Activated naive CD4-positive, alpha-beta T cell (primary cell): ENCODE results near the gene FAR2.
"Not testable (repeated sequence)": the region's sequence is repeated elsewhere in the genome, so short reads cannot be mapped to it uniquely, and the experiment has no call there.

Experiments used
- DNase-seq, 4 experiments: peaks; one replicate each; lab custom pipeline; 2025; lab: John Stamatoyannopoulos, UW

The FAR2 gene

DNA sequence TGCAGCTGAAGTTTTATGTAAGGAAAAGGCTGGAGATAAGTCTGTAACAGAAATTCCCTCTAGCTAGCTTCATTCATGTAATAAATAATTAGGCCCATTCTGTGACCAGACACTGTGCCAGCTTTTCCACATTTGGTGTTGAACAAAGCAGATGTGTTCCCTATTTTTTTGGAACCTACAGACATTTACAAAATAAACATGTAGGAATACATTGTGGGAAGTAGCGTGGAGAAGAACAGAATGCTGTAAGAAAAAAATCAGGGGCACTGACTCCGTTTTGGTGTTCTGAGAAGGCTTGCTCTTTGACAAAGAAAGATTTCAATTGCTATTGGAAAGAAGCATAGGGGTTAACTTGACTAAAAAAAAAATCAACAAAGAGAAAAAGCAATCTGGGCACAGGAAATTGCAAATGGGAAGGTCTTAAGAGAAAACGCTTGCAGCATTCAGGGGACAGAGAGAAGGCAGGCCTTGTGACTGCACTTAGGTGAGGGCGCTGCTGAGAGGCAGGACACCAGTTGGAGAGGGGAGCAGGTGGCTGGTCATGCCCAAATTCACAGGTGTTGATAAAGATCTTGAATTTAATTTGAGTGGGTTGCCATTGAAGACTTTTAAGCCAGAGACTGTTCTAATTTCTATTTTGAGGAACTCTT lies 4.0 kb downstream of the FAR2 start:
- DNase-seq: no peak

DNA sequence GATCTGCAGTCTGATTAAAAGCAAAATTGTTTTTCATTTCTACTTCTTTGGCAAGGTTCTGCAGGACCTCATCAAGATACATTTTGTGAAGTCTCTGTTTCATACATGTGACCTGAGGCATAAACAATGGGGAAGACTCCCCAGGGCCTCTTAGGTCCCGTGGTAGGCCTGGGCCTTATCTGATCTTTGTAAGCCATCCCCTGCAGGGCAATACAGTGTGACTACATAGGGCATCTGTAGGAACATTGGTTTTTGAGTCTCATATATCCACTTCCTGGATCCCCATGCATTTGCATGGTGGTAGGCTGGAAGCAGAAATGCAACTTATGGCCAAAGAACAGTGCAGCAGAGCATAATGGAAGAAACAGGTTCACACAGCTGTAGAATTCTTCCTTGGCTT lies 6.0 kb downstream of the FAR2 start:
- no peak for DNase-seq

DNA sequence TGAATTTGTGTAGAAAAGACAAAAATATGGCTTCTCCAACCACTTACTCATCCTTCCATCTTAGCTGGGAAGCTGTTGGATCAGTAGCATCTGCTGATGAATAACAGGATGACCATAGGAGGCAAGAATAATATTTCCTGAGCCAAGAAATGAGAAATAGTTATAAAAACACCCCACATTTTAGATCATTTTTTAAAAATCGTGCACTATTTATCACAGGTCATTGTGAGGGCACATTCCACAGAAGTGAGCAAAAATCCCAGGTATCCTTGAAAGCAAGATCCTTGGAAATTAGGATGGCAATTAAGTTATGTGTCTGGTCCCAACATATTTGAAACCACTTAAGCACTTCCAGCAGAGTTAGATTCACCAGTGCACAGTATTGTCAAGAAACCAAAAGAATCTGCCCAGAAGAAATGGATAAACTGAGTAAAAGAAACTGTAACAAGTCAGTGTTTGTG lies 8.4 kb downstream of the FAR2 start:
- DNase-seq: no peak

DNA sequence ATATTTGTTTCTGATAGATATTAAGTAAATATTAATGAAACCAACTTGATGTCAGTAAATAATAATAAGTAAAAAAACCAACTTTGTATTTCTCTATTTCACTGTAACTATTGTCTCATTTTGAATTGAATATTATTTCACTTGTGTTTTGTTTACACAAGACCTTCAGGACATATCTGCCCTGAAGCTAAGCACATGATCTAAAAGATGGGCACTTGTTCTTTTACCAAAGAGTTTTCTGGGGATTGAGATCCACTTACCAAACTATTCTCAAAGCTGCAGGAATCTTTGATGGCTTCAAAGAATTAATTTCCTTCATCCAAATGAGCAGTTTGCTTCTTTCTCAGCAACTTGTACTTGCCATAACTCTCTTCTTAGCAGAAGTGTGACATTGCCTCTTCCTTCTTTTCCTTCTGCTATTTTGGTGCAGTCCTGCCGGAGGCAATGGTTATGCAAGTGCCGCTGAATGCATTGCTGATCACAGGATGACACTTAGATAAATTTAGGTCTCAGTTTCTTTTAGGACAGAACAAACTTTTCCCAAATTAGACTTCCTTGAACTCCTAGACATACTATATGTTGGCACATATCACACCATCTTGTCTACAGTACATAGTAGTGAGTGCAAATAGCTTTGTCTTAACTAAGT lies 9.2 kb downstream of the FAR2 start:
- no peak for DNase-seq

DNA sequence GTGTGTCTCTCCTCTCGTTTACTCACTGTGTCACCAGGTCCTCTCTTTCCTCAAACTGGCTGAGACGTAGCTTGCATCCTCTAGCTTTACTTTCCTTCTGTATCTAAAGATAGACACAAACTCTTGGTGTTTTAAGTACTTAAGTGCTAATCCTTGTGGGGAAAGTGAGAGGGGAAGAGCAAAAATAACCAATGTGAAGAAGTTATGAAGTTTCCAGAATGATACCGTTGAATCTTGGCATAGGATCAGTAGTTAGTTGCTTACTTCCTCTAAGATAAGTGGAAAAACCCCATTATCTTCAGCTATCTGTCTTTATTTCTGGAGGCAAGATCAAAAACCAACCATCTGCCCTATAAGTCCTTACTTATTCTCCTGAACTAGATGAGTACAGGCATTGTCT lies 10.6 kb downstream of the FAR2 start:
- DNase-seq: no peak

DNA sequence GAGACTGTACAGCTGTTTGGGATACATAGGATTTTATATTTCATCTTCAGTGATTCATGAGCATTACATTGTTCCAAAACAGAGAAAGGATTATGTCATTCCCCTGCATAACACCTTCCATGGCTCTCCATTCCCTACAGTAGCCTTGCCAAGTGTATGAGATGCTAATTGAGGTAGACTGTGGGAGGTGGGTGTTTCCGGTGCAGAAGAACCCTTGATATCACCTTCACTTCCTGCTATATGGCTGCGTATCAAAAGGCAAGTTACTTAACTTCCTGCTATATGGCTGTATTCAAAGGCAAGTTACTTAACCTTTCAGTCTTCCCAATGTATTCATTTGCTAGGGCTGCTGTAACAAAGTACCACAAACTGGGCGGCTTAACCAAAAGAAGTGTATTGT lies 11.2 kb downstream of the FAR2 start:
- DNase-seq: no peak

DNA sequence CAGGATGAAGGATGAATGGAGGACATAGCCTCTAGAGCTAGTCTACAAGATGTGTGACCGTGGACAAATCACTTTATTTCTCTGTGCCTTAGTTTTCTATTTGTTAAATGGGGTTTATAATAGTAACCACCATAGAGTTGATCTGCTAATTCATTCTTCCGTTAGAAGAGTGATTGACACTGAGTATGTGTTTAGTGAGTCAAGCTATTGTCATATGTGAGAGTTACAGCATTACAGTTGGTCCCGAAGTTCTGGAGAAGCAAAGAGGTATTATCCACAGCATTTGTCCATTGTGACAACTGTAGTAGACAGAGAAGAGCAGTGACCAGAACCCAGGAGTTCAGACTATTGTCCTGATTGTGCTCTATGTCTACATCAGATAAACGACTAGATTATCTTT lies 14.1 kb downstream of the FAR2 start:
- DNase-seq: no peak

DNA sequence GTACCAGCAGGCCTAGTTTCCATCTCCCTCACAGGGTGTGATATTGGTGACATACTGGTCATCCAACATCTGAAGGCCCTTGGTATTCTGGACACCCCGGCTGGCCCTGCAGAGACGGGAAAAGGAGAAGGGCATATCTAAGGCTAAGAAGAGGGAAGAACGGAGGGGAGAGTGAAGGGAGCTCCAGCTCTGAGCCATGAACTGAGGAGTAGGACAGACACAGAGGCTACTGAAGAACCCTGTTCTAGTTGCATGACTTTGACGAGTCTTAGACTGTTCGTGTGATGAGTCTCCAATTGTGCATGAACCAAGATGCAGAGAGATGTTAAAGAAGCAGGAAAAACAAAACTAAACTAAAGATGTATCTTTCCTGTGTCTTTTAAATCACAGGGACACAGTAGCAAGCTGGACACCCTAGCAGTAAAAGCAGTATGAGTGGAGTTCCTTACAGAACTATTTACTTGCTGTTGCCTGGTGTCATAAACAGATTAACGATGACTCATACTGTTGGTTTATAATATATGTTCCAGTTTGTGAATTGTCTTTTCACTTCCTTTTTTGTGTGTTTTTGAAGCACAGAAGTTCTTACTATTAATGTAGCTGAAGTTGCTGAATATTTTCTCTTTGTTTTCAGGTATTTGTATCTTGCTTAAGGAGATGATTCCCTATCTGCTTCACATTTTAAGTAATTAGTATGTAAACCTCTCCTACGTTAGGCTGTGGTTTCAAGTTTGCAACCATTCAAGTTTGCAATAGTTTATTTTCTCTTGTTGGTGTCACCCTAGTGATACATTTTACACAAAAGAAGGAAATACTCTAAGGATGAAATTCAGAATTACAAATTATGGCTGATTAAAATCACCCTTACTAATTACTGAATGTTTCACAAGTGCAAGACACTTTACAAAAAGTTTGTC lies 15.7 kb downstream of the FAR2 start:
- no peak for DNase-seq

DNA sequence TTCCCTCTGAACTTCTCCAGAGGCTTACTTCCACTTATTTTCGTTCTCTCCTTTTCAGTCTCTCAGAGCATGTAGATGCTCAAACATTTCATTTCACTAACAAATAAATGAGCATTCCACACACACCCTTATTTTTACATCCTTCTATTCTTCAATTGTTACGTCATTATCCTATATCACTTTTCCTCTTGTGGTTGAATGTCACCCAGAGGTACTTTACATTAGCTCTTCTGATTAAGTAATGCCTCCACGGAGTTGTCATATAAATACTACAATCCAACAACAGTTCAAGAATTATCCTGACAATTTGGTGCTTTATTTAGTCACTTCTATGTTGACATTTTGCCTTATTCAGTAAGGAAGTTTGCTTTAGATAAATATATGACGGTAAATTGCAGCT lies 18.4 kb downstream of the FAR2 start:
- DNase-seq: no peak

DNA sequence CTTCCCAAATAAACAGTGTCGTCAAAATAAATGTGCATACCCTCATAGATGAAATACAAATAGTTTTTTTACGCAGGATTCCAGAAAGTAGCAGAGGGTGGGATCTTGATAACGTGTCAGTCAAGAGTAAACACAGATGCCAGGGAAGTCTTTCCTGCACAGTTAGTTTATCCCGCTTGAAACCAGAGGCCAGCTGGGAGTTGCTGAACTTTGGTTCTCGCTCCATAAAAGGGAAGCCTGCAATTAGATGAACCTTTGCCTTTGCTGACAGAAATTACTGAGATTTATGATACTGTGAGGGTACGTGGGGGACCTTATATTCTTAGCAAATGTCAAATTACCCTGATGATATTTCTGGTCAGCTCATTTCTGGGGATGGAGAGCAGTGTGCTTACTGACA lies 18.9 kb downstream of the FAR2 start:
- DNase-seq: no peak

DNA sequence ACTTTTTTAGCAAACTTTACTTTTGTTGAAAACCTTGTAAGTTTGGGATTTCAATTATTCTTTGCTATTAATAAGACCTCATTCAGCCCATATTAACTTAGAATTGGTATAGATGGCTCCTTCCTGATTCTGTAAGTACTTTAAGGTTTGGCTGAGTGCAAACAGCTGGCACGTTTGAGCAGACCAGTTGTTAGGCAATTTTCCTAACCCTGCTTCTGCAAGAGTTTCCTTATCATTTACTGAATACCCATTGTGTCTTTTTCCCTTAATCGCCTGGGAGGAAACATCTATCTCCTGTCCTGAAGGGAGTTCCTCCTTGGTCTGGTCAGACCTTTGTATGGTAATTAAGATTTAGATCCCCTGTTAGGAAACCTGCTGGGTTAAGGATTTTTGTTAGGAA lies 20.9 kb downstream of the FAR2 start:
- DNase-seq: not testable (repeated sequence)

DNA sequence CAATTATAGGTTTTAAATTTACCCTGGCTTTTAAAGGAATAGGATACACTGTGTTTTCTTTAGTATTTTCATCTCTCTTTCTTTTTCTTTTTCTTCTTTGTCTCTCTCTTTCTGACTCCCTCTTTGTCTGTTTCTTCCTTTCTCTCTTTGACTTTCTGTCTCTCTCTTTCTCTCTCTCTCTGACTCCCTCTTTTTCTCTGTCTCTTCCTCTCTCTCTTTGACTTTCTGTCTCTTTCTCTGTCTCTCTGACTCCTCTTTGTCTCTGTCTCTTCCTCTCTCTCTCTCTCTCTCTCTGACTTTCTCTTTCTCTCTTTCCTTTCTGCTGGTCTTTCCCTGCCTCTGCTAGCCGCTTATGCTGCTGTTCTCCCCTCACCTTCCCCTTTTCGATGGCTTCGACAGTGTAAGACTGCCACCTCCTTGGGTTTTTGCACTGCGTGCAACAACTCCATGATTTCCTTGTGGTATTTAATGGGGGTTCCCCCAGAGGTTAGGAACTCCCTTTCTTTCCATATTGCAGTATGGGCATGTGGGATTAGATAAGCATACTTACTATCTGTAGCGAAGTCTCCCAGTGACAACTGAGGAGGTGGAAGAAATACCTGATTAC lies 21.5 kb downstream of the FAR2 start:
- not testable (repeated sequence) for DNase-seq

DNA sequence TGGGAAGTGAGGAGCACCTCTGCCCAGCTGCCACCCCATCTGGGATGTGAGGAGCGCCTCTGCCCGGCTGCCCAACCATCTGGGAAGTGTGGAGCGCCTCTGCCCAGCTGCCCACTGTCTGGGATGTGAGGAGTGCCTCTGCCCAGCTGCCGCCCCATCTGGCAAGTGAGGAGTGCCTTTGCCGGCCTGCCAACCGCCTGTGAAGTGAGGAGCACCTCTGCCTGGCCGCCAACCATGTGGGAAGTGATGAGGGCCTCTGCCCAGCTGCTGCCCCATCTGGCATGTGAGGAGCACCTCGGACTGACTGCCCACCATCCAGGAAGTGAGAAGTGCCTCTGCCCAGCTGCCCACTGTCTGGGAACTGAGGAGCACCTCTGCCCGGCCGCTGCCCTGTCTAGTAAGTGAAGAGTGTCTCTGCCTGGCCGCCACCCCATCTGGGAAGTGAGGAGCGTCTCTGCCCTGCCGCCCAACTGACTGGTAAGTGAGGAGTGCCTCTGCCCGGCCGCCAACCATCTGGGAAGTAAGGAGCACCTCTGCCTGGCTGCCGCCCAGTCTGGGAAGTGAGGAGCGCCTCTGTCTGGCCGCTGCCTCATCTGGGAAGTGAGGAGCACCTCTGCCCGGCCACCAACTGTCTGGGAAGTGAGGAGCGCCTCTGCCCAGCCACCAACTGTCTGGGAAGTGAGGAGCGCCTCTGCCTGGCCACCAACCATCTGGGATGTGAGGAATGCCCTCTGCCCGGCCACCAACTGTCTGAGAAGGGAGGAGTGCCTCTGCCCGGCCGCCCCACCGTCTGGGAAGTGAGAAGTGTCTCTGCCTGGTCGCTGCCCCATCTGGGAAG lies 22.6 kb downstream of the FAR2 start:
- DNase-seq: no peak

DNA sequence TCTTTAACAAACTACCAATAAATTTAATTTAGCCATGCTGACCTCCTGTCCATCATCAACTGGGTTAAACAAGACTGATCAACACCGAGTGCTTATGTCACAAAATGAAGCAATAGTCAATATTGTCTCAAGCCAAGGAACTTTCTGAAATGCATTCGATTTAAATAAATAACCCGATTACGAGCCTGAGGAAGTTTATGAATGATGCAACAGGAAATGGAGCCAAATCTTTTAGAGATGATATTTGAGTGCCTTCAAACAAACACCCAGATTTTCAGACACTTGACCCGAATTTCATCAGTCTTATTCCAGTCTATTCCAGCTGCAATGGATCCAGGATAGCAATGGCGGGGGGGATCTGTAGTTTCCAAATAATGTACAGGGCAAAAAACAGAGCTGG lies 27.9 kb downstream of the FAR2 start:
- DNase-seq: no peak

DNA sequence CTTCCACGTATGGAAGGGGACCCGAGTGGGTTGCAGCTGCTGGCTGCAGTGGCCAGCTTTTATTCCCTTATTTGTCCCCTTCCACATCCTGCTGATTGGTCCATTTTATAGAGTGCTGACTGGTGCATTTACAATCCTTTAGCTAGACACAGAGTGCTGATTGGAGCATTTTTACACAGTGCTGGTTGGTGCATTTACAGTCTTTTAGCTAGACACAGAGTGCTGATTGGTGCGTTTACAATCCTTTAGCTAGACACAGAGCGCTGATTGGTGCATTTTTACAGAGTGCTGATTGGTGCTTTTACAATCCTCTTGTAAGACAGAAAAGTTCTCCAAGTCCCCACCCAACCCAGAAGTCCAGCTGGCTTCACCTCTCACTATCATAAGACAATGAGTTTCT lies 33.2 kb downstream of the FAR2 start:
- DNase-seq: not testable (repeated sequence)

DNA sequence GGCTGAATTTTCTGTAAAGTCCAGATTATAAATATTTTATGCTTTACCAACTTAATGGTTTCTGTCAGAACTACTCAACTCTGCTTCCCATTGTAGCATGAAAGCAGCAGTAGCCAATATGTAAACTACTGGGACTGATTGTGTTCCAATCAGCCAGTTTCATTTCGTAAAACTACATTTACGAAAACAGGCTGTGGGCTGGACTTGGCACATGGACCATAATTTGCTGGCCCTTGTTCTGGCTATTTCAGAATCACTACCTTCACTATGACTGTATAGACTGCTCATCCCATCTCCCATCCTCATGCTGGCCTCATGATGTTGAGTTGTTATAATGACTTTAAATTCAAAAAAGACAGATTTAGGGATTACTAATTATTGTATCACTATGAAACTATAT lies 38.7 kb downstream of the FAR2 start:
- DNase-seq: no peak

DNA sequence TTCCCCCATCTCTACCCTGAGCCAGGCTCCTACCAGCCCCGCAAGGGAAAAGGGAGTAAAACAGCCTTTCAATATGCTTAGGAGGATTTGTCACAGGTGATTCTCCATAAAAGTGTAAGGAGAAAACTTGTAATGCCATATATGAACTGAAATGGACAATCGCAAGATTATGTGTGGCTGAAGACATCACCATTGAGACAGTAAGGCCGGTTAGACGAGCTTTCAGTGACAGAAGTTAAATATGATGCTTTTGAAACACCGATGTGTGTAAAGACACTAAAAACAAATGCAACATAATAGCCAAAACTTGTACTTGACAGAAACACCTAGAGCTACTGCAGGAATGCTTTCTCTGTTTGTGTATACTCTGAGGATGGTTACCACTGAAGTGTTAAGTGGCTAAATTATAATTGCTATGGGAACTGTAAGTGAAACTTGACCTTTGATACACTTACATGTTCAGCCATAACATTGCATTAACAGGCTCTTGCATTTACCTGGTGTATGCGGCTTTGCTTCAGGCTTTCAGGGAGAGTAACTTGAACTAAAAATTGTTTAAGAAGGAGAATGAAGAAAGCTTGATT lies 42.3 kb downstream of the FAR2 start:
- no peak for DNase-seq

DNA sequence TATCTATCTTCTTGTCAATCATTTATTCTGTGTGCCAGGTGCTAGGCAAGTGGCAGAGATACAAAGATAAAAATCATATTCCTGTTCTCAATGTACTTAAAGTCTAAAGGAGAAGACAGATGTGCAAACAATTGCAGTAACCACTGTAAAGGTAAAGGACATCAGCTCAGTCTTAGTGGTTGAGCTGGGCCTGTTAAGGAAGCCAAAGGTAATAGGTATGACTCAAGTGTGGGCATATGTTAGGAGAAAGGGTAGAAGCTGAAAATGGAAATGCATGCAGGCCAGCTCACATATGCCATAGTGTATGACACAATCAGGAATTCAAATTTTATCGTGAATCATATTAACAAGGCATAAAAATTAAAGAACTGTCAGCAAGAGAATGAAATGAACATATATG lies 49.8 kb downstream of the FAR2 start:
- DNase-seq: no peak

DNA sequence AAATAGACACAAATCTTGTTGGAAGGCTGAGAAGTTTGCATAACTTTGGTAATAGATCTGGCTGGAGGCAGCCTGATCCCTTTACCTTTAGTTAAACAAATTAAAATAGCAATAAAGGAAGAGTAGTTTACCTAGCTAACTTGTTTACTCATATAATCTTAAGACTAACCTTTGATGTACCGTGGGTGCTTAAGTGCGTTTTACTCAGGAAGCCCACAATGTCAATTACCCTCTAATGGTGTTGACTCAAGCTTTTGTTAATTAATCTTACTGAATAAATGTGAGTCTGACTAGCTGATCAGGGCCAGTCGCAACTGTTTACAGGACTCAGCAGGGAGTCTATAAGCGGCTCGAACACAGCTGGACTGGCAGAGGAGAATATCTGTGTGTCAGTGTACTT lies 51.5 kb downstream of the FAR2 start:
- DNase-seq: no peak

DNA sequence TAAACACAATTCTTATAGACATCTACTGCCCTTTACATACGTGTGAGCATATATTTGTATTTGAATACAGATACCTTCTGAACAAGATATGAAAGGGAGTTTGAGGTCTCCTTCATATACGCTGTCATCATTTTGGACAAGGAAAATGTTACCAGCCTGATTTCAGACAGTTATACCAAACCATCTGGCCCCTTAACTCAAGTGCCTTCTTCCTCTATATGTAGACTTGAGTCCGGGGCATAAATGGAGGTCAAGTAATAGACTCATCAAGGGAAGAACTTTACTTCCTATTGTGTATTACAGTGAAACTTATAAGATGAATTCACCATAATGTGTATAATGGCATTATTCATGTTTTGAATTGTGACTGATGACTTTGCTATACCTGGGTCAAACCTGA lies 52.2 kb downstream of the FAR2 start:
- no peak for DNase-seq

DNA sequence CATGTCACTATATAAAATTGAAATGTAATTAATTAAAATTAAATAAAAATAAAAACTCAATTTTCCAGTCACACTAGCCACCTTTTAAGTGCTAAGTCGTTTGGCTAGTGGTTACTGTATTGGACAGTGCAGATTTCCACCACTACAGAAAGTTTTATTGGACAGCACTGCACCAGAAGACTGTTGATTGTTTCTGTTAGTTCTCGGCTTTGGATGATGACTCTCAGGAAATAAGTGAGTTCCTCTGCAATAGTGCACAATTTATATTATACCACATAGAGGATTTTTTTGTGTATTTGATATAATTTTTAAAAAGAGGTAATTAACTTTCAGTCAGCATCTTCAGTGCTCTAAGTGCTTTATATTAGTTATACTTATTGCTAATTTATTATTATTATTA lies 52.7 kb downstream of the FAR2 start:
- DNase-seq: no peak
